Measurements from ENCODE around the gene PSMB9.

DNA sequence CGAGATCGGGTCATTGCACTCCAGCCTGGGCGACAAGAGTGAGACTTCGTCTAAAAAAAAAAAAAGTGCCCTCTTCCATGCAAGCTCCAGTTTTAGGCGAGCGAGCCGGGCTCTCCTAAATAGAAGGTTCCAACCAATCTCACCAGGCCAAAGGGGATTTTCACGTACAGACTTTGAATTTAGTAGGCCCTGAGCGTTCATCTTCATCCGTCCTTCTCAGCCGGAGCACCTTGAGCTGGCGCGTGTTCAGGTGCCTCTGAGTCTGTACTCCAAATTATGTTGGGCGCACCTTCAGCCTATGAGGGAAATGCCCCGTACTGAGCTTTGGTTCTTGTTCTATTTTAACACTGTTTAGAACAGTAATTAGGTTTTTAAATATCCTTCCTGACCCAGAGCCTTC is 14.6 kb upstream of the PSMB9 start:
- TF ChIP-seq, protein P1, sequence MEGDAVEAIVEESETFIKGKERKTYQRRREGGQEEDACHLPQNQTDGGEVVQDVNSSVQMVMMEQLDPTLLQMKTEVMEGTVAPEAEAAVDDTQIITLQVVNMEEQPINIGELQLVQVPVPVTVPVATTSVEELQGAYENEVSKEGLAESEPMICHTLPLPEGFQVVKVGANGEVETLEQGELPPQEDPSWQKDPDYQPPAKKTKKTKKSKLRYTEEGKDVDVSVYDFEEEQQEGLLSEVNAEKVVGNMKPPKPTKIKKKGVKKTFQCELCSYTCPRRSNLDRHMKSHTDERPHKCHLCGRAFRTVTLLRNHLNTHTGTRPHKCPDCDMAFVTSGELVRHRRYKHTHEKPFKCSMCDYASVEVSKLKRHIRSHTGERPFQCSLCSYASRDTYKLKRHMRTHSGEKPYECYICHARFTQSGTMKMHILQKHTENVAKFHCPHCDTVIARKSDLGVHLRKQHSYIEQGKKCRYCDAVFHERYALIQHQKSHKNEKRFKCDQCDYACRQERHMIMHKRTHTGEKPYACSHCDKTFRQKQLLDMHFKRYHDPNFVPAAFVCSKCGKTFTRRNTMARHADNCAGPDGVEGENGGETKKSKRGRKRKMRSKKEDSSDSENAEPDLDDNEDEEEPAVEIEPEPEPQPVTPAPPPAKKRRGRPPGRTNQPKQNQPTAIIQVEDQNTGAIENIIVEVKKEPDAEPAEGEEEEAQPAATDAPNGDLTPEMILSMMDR (IDR thresholded peaks at IDR 0.05): no peak
- TF ChIP-seq EZH2 (IDR thresholded peaks at IDR 0.05; ENCODE audit: borderline replicate concordance, insufficient read depth, low read depth, low read length, poor library complexity, severe bottlenecking): no peak
